IMR-90 (cell line): ENCODE results near the gene ZNF346. TPM values are rescaled to one million over a fixed set of nuclear protein-coding genes. Genes with fewer than 3 reads are reported as not detected.

ENCODE experiments used
- ATAC-seq: fragments of 200-7000 bp; cut with Tn5 transposase; 2 replicates; pipeline ENCODE4 v1.9.1; 2020; ENCODE audit warnings: low read depth, mild to moderate bottlenecking, moderate library complexity
- BruUV-seq: library from RNA; stranded (reverse); fragments of 400-500 nt; replicated peaks from 2 replicates; lab custom pipeline; 2021; lab: Mats Ljungman, UMichigan
- CTCF ChIA-PET: fragments of 300-600 bp; formaldehyde crosslinking; extraction: SDS; loops from one replicate; lab custom pipeline; 2021; ENCODE audit warnings: antibody characterized with exemption; lab: Yijun Ruan, JAX
- POLR2A ChIA-PET: fragments of 300-600 bp; sonication (Branson Sonifier 250); formaldehyde crosslinking; loops from one replicate; lab custom pipeline; 2022; ENCODE audit warnings: antibody characterized with exemption; ENCODE audit not compliant: unreplicated experiment; lab: Charles Lee
- DNase-seq: peaks from one replicate; pipeline ENCODE4 v3.0.0; 2013
- H2AFZ ChIP-seq: replicated peaks from 2 replicates; pipeline ENCODE3; 2013; ENCODE audit warnings: low read length, mild to moderate bottlenecking; ENCODE audit not compliant: poor library complexity
- H2AK5ac ChIP-seq: 2 replicates; pipeline ENCODE4 v1.6.1; 2013; ENCODE audit warnings: low read depth, low read length, inconsistent platforms
- H2AK9ac ChIP-seq: replicated peaks from 2 replicates; pipeline ENCODE3; 2013; ENCODE audit warnings: mild to moderate bottlenecking, low read depth, low read length, moderate library complexity; ENCODE audit not compliant: poor library complexity
- H2BK120ac ChIP-seq: 2 replicates; pipeline ENCODE4 v1.6.1; 2013; ENCODE audit warnings: low read depth, low read length, inconsistent platforms
- H2BK15ac ChIP-seq: 3 replicates; pipeline ENCODE4 v1.6.1; 2013; ENCODE audit warnings: low read depth, low read length, inconsistent platforms
- H2BK20ac ChIP-seq: 2 replicates; pipeline ENCODE4 v1.6.1; 2013; ENCODE audit warnings: low read depth, mild to moderate bottlenecking, inconsistent platforms, low read length, moderate library complexity
- H2BK5ac ChIP-seq: 2 replicates; pipeline ENCODE4 v1.6.1; 2013; ENCODE audit warnings: mild to moderate bottlenecking, low read depth, low read length, inconsistent platforms; ENCODE audit not compliant: poor library complexity, severe bottlenecking
- H3K14ac ChIP-seq: replicated peaks from 2 replicates; pipeline ENCODE4 v1.6.1; 2013; ENCODE audit warnings: low read depth, low read length, inconsistent platforms
- H3K18ac ChIP-seq: 2 replicates; pipeline ENCODE4 v1.6.1; 2013; ENCODE audit warnings: low read depth, low read length, control low read depth
- H3K23ac ChIP-seq: 2 replicates; pipeline ENCODE4 v1.6.1; 2013; ENCODE audit warnings: low read depth, low read length, inconsistent platforms
- H3K27ac ChIP-seq: 2 replicates; pipeline ENCODE4 v1.5.1; 2013; ENCODE audit warnings: mild to moderate bottlenecking, control low read depth, low read length; ENCODE audit not compliant: insufficient read depth
- H3K27me3 ChIP-seq: 2 replicates; pipeline ENCODE4 v1.6.1; 2013; ENCODE audit warnings: low read length; ENCODE audit not compliant: control insufficient read depth, insufficient read depth
- H3K36me3 ChIP-seq: 2 replicates; pipeline ENCODE4 v1.6.1; 2013; ENCODE audit warnings: low read length, mixed read lengths; ENCODE audit not compliant: control insufficient read depth, insufficient read depth
- H3K4ac ChIP-seq: 2 replicates; pipeline ENCODE4 v1.6.1; 2013; ENCODE audit warnings: low read depth, low read length, inconsistent platforms
- H3K4me1 ChIP-seq: 2 replicates; pipeline ENCODE4 v1.6.1; 2013; ENCODE audit warnings: low read length, mixed read lengths; ENCODE audit not compliant: control insufficient read depth, insufficient read depth
- H3K4me2 ChIP-seq: 2 replicates; pipeline ENCODE4 v1.6.1; 2013; ENCODE audit warnings: low read depth, mild to moderate bottlenecking, control low read depth, low read length, moderate library complexity
- H3K4me3 ChIP-seq: 2 replicates; pipeline ENCODE4 v1.5.1; 2013; ENCODE audit warnings: low read depth, mild to moderate bottlenecking, control low read depth, low read length, moderate library complexity; ENCODE audit not compliant: insufficient read depth
- H3K56ac ChIP-seq: 2 replicates; pipeline ENCODE4 v1.6.1; 2013; ENCODE audit warnings: low read length, inconsistent platforms; ENCODE audit not compliant: insufficient read depth; ENCODE audit errors: extremely low read depth
- H3K79me1 ChIP-seq, 2 experiments: 2 replicates each; pipeline ENCODE4 v1.6.1; 2013; ENCODE audit warnings: low read length in 2 of 2, inconsistent platforms in 1 of 2, low read depth in 1 of 2
- H3K9ac ChIP-seq: 2 replicates; pipeline ENCODE4 v1.6.1; 2013; ENCODE audit warnings: low read depth, low read length, control low read depth
- H3K9me1 ChIP-seq: 2 replicates; pipeline ENCODE4 v1.6.1; 2013; ENCODE audit warnings: low read length, inconsistent platforms; ENCODE audit not compliant: insufficient read depth
- H3K9me3 ChIP-seq: 2 replicates; pipeline ENCODE4 v1.6.1; 2013; ENCODE audit warnings: low read length; ENCODE audit not compliant: control insufficient read depth, insufficient read depth
- H4K20me1 ChIP-seq: 2 replicates; pipeline ENCODE4 v1.6.1; 2013; ENCODE audit warnings: low read length, inconsistent platforms; ENCODE audit not compliant: insufficient read depth
- H4K5ac ChIP-seq: 2 replicates; pipeline ENCODE4 v1.6.1; 2013; ENCODE audit warnings: mild to moderate bottlenecking, low read depth, low read length, control low read depth
- H4K8ac ChIP-seq, 2 experiments: 2 replicates each; pipeline ENCODE4 v1.6.1; 2013; ENCODE audit warnings: low read depth in 2 of 2, low read length in 2 of 2, control low read depth in 1 of 2, inconsistent platforms in 1 of 2
- H4K91ac ChIP-seq: 2 replicates; pipeline ENCODE4 v1.6.1; 2013; ENCODE audit warnings: low read depth, low read length, inconsistent platforms; ENCODE audit not compliant: insufficient read depth
- BHLHE40 ChIP-seq: fragments of 150-350 bp; IDR thresholded peaks from 2 replicates; pipeline ENCODE4 v1.6.1; 2016; ENCODE audit warnings: mild to moderate bottlenecking, low read depth, low read length
- CEBPB ChIP-seq: IDR thresholded peaks from 2 replicates; pipeline ENCODE4 v1.6.1; 2012; ENCODE audit warnings: low read depth, low read length, improper control_type of control experiment
- CHD1 ChIP-seq: IDR thresholded peaks from 2 replicates; pipeline ENCODE4 v1.6.1; 2012; ENCODE audit warnings: low read depth, low read length, improper control_type of control experiment
- ELK1 ChIP-seq: fragments of 150-350 bp; IDR thresholded peaks from 2 replicates; pipeline ENCODE4 v1.6.1; 2016; ENCODE audit warnings: low read depth, mild to moderate bottlenecking, low read length, moderate library complexity, borderline replicate concordance
- FOS ChIP-seq: fragments of 150-350 bp; IDR thresholded peaks from 2 replicates; pipeline ENCODE4 v1.6.1; 2016; ENCODE audit warnings: low read depth, low read length
- MAFK ChIP-seq: IDR thresholded peaks from 2 replicates; pipeline ENCODE4 v1.6.1; 2012; ENCODE audit warnings: low read depth, low read length, improper control_type of control experiment
- MAZ ChIP-seq: IDR thresholded peaks from 2 replicates; pipeline ENCODE4 v1.6.1; 2012; ENCODE audit warnings: low read depth, mild to moderate bottlenecking, low read length, improper control_type of control experiment, moderate library complexity, borderline replicate concordance
- MXI1 ChIP-seq: IDR thresholded peaks from 2 replicates; pipeline ENCODE4 v1.6.1; 2012; ENCODE audit warnings: low read depth, mild to moderate bottlenecking, low read length, moderate library complexity, borderline replicate concordance
- NFE2L2 ChIP-seq: fragments of 150-350 bp; IDR thresholded peaks from 2 replicates; pipeline ENCODE4 v1.6.1; 2016; ENCODE audit warnings: low read depth, mild to moderate bottlenecking, low read length
- POLR2A ChIP-seq: IDR thresholded peaks from 2 replicates; pipeline ENCODE4 v1.6.1; 2012; ENCODE audit warnings: mild to moderate bottlenecking, low read depth, low read length
- RAD21 ChIP-seq: IDR thresholded peaks from 2 replicates; pipeline ENCODE4 v1.6.1; 2012; ENCODE audit warnings: low read length, improper control_type of control experiment
- RFX5 ChIP-seq: IDR thresholded peaks from 2 replicates; pipeline ENCODE4 v1.8.0; 2012; ENCODE audit warnings: low read depth, mild to moderate bottlenecking, low read length, moderate library complexity
- USF2 ChIP-seq: fragments of 150-350 bp; IDR thresholded peaks from 2 replicates; pipeline ENCODE4 v1.6.1; 2017; ENCODE audit warnings: mild to moderate bottlenecking, antibody characterized with exemption, low read length, low read depth
- WGBS, 2 experiments: methylation state at CpG; one replicate each; pipeline versions ENCODE4 v1.1.5 to v1.1.7; 2013; ENCODE audit warnings: missing lambda C conversion rate in 2 of 2; ENCODE audit not compliant: insufficient read length in 1 of 2; ENCODE audit errors: extremely low coverage in 2 of 2; 5-methylcytosine and 5-hydroxymethylcytosine counted together
- dilution Hi-C: fragments of 300-500 bp; cut with HindIII; formaldehyde crosslinking; loops from one replicate; pipeline ENCODE4 v1.14.3; 2018; ENCODE audit warnings: low sequenced_read_pairs; ENCODE audit not compliant: unreplicated experiment
- in situ Hi-C: fragments of 300-500 bp; cut with MboI; formaldehyde crosslinking; loops from 3 replicates; pipeline ENCODE4 v1.14.3; 2019; ENCODE audit warnings: low sequenced_read_pairs, inconsistent platforms, mixed read lengths
- intact Hi-C: fragments of 100-400 bp; cut with micrococcal nuclease; formaldehyde crosslinking; loops from 2 replicates; pipeline ENCODE4 v1.10.0; 2022
- polyA plus RNA-seq, 3 experiments: library from polyadenylated mRNA; depleted of rRNA; stranded (reverse); fragments of >200 nt; gene quantifications; 2 replicates each; pipeline ENCODE4 v1.2.3, GENCODE V29; 2012; ENCODE audit warnings: low replicate concordance in 1 of 3
- total RNA-seq: library from RNA; depleted of rRNA; stranded (reverse); fragments of >200 nt; gene quantifications from 2 replicates; pipeline ENCODE4 v1.2.3, GENCODE V29; 2012
- TF ChIP-seq, protein P1 (sequence below): conservative IDR thresholded peaks from 2 replicates; pipeline ENCODE4 v1.5.1; 2012; ENCODE audit warnings: mild to moderate bottlenecking, low read depth, low read length, improper control_type of control experiment

Gene ZNF346
- total and polyA plus RNA-seq, 2 of the 4 experiments (the other 2 are of a cell fraction), result 15.1 to 17.0 TPM

GRCh38 chr5:177098470-177099141 is 76.1 kb downstream of the ZNF346 start:
- Histone ChIP-seq H2AFZ (peak overlapping the region; percentile 88), H4K8ac (peak overlapping the region; percentile 29 to 78; a peak in 3 of 4 replicates), H2BK20ac (peak overlapping the region; percentile 62; the same call in 1 of the 2 replicates), H2BK120ac (peak overlapping the region; percentile 82), H3K4me2 (peak overlapping the region; percentile 11; the same call in 1 of the 2 replicates), H4K20me1 (no peaks in the 10 kb centered on the region), H4K91ac (peak overlapping the region; percentile 77), H3K27ac (peak overlapping the region; percentile 83), H2BK15ac (peak overlapping the region; percentile 54; the same call in 2 of the 3 replicates), H3K9me3 (no peaks in the 10 kb centered on the region), H3K56ac (no peak overlapping the region), H4K5ac (peak overlapping the region; percentile 19), H3K9ac (0 out of 2 replicates have a peak overlapping the region, but pooled peaks have one; percentile 22), H3K36me3 (peaks cover 4% of the 10 kb centered on the region; the same call in 1 of the 2 replicates), H2AK5ac (peak overlapping the region; percentile 18), H2BK5ac (peak overlapping the region; percentile 52), H3K4me3 (no peak overlapping the region), H3K4ac (peak overlapping the region; percentile 87), H3K9me1 (0 out of 2 replicates have a peak, but pooled peaks cover 6% of the 10 kb centered on the region), H3K23ac (peak overlapping the region; percentile 27; the same call in 1 of the 2 replicates), H3K14ac (peak overlapping the region; percentile 85), H3K4me1 (peaks cover 38% of the 10 kb centered on the region), H3K18ac (peak overlapping the region; percentile 56), H3K79me1 (no peaks in the 10 kb centered on the region), H2AK9ac (peak overlapping the region; percentile 61), H3K27me3 (no peaks in the 10 kb centered on the region)
- ATAC-seq (peak; percentile 70), DNase-seq (peak; percentile 68)
- dilution Hi-C loops (no loop called here), intact Hi-C loops (no loop called here), in situ Hi-C loops (no loop called here)
- BruUV-seq, result no TSS peak
- ChIA-PET POLR2A (no interaction called here), CTCF (interaction anchor here (0.6 to 1.3 kb wide), 5 partner anchors 12 to 27 kb away, joined by 3 to 6 read pairs (median 3); partner anchors contain the start of gene FGFR4)
- 33% methylated on average over 6 of the region's 18 CpGs; no CpG with 5 or more reads in 1 of the 2 experiments for WGBS, 2 experiments
- TF ChIP-seq MXI1 (no peak), CHD1 (no peak), NFE2L2 (no peak), BHLHE40 (no peak), MAFK (no peak), USF2 (no peak), FOS (no peak), RAD21 (no peak), CEBPB (no peak), MAZ (no peak; the same call in 1 of the 2 replicates), POLR2A (no peak), RFX5 (no peak), ELK1 (no peak)
- TF ChIP-seq, protein P1, sequence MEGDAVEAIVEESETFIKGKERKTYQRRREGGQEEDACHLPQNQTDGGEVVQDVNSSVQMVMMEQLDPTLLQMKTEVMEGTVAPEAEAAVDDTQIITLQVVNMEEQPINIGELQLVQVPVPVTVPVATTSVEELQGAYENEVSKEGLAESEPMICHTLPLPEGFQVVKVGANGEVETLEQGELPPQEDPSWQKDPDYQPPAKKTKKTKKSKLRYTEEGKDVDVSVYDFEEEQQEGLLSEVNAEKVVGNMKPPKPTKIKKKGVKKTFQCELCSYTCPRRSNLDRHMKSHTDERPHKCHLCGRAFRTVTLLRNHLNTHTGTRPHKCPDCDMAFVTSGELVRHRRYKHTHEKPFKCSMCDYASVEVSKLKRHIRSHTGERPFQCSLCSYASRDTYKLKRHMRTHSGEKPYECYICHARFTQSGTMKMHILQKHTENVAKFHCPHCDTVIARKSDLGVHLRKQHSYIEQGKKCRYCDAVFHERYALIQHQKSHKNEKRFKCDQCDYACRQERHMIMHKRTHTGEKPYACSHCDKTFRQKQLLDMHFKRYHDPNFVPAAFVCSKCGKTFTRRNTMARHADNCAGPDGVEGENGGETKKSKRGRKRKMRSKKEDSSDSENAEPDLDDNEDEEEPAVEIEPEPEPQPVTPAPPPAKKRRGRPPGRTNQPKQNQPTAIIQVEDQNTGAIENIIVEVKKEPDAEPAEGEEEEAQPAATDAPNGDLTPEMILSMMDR, result no peak
